ENCODE measurements around the gene AQP12A.

DNA sequence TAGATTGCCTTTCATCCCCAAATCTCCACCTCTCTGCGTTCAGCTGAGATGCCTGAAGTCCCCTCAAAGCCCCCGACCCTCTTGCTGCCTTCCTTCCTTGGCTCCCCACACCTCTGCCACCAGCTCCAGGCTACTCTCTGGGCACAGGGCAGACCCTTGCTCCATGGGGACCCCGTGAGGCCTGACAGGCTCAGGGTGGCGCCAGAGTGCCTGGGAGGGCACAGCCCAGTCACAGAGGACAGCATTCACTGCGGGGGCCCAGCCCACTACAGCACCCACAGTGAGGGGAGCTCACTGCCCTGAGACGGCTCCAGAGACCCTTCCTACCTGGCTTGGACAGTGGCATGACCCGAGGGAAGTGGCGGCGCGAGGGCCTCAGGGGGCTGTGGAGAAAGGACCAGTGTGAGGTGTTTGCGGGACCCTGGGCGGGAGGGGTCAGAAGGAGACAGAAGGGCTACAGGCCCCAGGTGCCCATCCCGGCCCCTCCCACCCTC, 51.0 kb downstream of the AQP12A start:
- TF ChIP-seq, protein P1, sequence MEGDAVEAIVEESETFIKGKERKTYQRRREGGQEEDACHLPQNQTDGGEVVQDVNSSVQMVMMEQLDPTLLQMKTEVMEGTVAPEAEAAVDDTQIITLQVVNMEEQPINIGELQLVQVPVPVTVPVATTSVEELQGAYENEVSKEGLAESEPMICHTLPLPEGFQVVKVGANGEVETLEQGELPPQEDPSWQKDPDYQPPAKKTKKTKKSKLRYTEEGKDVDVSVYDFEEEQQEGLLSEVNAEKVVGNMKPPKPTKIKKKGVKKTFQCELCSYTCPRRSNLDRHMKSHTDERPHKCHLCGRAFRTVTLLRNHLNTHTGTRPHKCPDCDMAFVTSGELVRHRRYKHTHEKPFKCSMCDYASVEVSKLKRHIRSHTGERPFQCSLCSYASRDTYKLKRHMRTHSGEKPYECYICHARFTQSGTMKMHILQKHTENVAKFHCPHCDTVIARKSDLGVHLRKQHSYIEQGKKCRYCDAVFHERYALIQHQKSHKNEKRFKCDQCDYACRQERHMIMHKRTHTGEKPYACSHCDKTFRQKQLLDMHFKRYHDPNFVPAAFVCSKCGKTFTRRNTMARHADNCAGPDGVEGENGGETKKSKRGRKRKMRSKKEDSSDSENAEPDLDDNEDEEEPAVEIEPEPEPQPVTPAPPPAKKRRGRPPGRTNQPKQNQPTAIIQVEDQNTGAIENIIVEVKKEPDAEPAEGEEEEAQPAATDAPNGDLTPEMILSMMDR (IDR thresholded peaks at IDR 0.05) = no peak
- TF ChIP-seq POLR2A (IDR thresholded peaks at IDR 0.05) = no peak

Measured in body of pancreas (tissue), 4 donors.